Measurements from ENCODE around the gene NR1H3. TPM values are rescaled to one million over a fixed set of nuclear protein-coding genes. Genes with fewer than 3 reads are reported as not detected.

Gene NR1H3
- total RNA-seq, 1 donor from 2014 or later, result 92.4 TPM

DNA sequence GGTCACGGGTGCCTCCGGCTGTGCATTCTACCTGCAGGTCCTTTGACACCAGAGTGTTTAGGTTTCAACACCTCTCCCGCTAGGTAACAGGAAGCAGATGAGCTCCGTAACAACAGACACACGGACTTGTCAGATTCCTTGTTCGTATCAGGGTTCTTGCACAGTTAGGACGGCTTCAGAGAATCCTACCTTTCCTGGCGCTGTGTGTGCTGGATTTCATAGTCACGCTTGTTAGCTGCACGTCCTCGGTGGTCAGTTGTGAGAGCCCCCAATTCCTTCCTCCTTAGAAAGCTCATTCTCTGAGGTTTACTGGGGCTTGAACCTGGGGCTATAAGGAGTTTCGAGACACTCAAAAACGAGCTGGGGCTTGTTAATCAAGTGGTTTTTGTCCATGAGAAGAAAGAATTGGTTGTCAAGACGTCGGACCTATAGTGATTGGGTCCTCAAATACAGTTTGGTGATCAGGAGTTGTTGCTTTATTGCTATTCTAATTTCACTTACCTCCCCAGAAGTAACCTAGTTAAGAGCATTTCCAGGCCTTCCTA is 42.4 kb upstream of the NR1H3 start:
- TF ChIP-seq, protein P1, sequence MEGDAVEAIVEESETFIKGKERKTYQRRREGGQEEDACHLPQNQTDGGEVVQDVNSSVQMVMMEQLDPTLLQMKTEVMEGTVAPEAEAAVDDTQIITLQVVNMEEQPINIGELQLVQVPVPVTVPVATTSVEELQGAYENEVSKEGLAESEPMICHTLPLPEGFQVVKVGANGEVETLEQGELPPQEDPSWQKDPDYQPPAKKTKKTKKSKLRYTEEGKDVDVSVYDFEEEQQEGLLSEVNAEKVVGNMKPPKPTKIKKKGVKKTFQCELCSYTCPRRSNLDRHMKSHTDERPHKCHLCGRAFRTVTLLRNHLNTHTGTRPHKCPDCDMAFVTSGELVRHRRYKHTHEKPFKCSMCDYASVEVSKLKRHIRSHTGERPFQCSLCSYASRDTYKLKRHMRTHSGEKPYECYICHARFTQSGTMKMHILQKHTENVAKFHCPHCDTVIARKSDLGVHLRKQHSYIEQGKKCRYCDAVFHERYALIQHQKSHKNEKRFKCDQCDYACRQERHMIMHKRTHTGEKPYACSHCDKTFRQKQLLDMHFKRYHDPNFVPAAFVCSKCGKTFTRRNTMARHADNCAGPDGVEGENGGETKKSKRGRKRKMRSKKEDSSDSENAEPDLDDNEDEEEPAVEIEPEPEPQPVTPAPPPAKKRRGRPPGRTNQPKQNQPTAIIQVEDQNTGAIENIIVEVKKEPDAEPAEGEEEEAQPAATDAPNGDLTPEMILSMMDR (IDR thresholded peaks at IDR 0.05), result no peak
- peaks cover 7 to 23% of the 10 kb centered on the region in 2 donors for H3K4me1 ChIP-seq
- intact Hi-C loops (cut with DNase I), result loop anchor here (2.0 kb wide), 2 partner anchors 33 to 279 kb away; partner anchors contain the start of genes ACP2 and CSTPP1
- no peak for DNase-seq (ENCODE audit: low spot score in 2 of 2)
- H3K9me3 ChIP-seq, result no peaks in the 10 kb centered on the region
- H3K27ac ChIP-seq, result peak overlapping the region; percentile 95 to 97
- peaks cover 13 to 26% of the 10 kb centered on the region in 2 donors for H3K36me3 ChIP-seq
- no peaks in the 10 kb centered on the region for H3K27me3 ChIP-seq
- H3K4me3 ChIP-seq, result peak overlapping the region; percentile 61 to 72

GRCh38 chr11:47216121-47216798 is 41.5 kb upstream of the NR1H3 start:
- Histone ChIP-seq H3K27me3 (no peaks in the 10 kb centered on the region), H3K27ac (peak overlapping the region; percentile 95 to 97), H3K9me3 (no peaks in the 10 kb centered on the region), H3K4me3 (peak overlapping the region; percentile 61 to 72), H3K4me1 (peaks cover 7 to 27% of the 10 kb centered on the region in 2 donors), H3K36me3 (peaks cover 13 to 35% of the 10 kb centered on the region in 2 donors)
- DNase-seq (ENCODE audit: low spot score in 2 of 2), result peak in 1 of 2 donors; percentile 84
- intact Hi-C loops (cut with DNase I), result loop anchor here (1.0 kb wide), 1 partner anchor 39 kb away; no protein-coding TSS in a partner anchor
- TF ChIP-seq, protein P1 (IDR thresholded peaks at IDR 0.05), result no peak

DNA sequence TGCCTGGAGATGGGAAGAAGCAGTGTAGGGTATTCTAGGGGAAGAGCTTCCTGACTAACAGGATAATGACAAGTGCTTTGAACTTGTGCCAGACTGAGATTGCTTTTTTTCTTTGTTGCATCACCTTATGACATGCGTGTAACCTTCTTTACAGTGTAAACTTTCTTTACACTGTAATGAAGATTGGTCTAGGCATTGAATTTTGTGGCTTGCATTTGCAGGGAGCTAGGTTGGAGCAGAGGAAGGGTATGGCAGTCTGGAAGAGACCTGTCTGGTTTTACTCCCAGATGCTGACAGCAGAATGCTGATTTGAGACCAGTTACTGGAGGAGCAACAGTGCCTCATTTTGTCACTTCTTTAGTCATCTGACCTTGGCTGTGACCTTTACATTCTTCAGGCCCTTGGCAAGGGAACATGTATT is 37.4 kb upstream of the NR1H3 start:
- peak overlapping the region in 1 of 2 donors; percentile 19 for H3K27ac ChIP-seq
- TF ChIP-seq, protein P1 (IDR thresholded peaks at IDR 0.05), result no peak

DNA sequence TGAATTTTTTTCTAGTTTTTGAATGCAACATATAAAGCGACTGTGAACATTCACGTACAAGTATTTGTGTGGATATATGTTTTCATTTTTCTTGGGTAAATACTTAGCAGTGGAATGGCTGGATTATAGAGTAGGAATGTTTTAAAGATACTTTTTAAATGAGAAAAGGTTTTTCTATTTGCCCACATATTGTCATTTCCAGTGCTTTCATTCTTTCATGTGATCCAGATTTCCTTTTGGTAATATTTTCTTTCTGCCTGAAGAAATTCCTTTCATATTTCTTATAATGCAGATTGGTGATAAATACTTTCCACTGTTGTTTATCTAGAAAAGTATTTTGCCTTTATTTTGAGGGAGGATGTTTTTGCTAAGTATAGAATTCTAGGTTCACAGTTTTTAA is 35.1 kb upstream of the NR1H3 start:
- Histone ChIP-seq H3K36me3 (peaks cover 56 to 85% of the 10 kb centered on the region in 2 donors), H3K27ac (no peak overlapping the region), H3K4me3 (no peak overlapping the region), H3K27me3 (no peaks in the 10 kb centered on the region), H3K9me3 (no peaks in the 10 kb centered on the region), H3K4me1 (peaks cover 4 to 13% of the 10 kb centered on the region in 2 donors)
- TF ChIP-seq, protein P1 (IDR thresholded peaks at IDR 0.05), result no peak
- no peak for DNase-seq (ENCODE audit: low spot score in 2 of 2)
- intact Hi-C loops (cut with DNase I), result no loop called here

More for the DNA sequence above, 37.4 kb upstream of the NR1H3 start:
- no peaks in the 10 kb centered on the region for H3K9me3 ChIP-seq
- peaks cover 7 to 24% of the 10 kb centered on the region in 2 donors for H3K4me1 ChIP-seq
- H3K36me3 ChIP-seq, result peaks cover 34 to 68% of the 10 kb centered on the region in 2 donors
- intact Hi-C loops (cut with DNase I), result no loop called here
- no peaks in the 10 kb centered on the region for H3K27me3 ChIP-seq
- DNase-seq (ENCODE audit: low spot score in 2 of 2), result no peak
- H3K4me3 ChIP-seq, result no peak overlapping the region

- H3K9me3 ChIP-seq, result no peaks in the 10 kb centered on the region
- TF ChIP-seq, protein P1 (IDR thresholded peaks at IDR 0.05), result no peak
- H3K4me1 ChIP-seq, result peaks cover 0 to under 1% of the 10 kb centered on the region in 2 donors
- DNase-seq (ENCODE audit: low spot score in 2 of 2), result no peak
- H3K36me3 ChIP-seq, result peaks cover 51 to 83% of the 10 kb centered on the region in 2 donors
- H3K4me3 ChIP-seq, result no peak overlapping the region
- no peaks in the 10 kb centered on the region for H3K27me3 ChIP-seq
- intact Hi-C loops (cut with DNase I), result no loop called here
- no peak overlapping the region for H3K27ac ChIP-seq
Observed at GRCh38 chr11:47225552-47226400, 32.0 kb upstream of the NR1H3 start.
